IMR-90 (cell line): ENCODE measurements around the gene FAM98B. TPM values are rescaled to one million over a fixed set of nuclear protein-coding genes. Genes with fewer than 3 reads are reported as not detected.
A peak's percentile ranks its signal among the peaks of the same experiment; 100 is the strongest.

ENCODE experiments used
- ATAC-seq: fragments of 200-7000 bp; cut with Tn5 transposase; 2 replicates; pipeline ENCODE4 v1.9.1; 2020; ENCODE audit warnings: low read depth, mild to moderate bottlenecking, moderate library complexity
- BruUV-seq: library from RNA; stranded (reverse); fragments of 400-500 nt; replicated peaks from 2 replicates; lab custom pipeline; 2021; lab: Mats Ljungman, UMichigan
- CTCF ChIA-PET: fragments of 300-600 bp; formaldehyde crosslinking; extraction: SDS; loops from one replicate; lab custom pipeline; 2021; ENCODE audit warnings: antibody characterized with exemption; lab: Yijun Ruan, JAX
- POLR2A ChIA-PET: fragments of 300-600 bp; sonication (Branson Sonifier 250); formaldehyde crosslinking; loops from one replicate; lab custom pipeline; 2022; ENCODE audit warnings: antibody characterized with exemption; ENCODE audit not compliant: unreplicated experiment; lab: Charles Lee
- DNase-seq: peaks from one replicate; pipeline ENCODE4 v3.0.0; 2013
- H2AFZ ChIP-seq: replicated peaks from 2 replicates; pipeline ENCODE3; 2013; ENCODE audit warnings: low read length, mild to moderate bottlenecking; ENCODE audit not compliant: poor library complexity
- H2AK5ac ChIP-seq: 2 replicates; pipeline ENCODE4 v1.6.1; 2013; ENCODE audit warnings: low read depth, low read length, inconsistent platforms
- H2AK9ac ChIP-seq: replicated peaks from 2 replicates; pipeline ENCODE3; 2013; ENCODE audit warnings: mild to moderate bottlenecking, low read depth, low read length, moderate library complexity; ENCODE audit not compliant: poor library complexity
- H2BK120ac ChIP-seq: 2 replicates; pipeline ENCODE4 v1.6.1; 2013; ENCODE audit warnings: low read depth, low read length, inconsistent platforms
- H2BK15ac ChIP-seq: 3 replicates; pipeline ENCODE4 v1.6.1; 2013; ENCODE audit warnings: low read depth, low read length, inconsistent platforms
- H2BK20ac ChIP-seq: 2 replicates; pipeline ENCODE4 v1.6.1; 2013; ENCODE audit warnings: low read depth, mild to moderate bottlenecking, inconsistent platforms, low read length, moderate library complexity
- H2BK5ac ChIP-seq: 2 replicates; pipeline ENCODE4 v1.6.1; 2013; ENCODE audit warnings: mild to moderate bottlenecking, low read depth, low read length, inconsistent platforms; ENCODE audit not compliant: poor library complexity, severe bottlenecking
- H3K14ac ChIP-seq: replicated peaks from 2 replicates; pipeline ENCODE4 v1.6.1; 2013; ENCODE audit warnings: low read depth, low read length, inconsistent platforms
- H3K18ac ChIP-seq: 2 replicates; pipeline ENCODE4 v1.6.1; 2013; ENCODE audit warnings: low read depth, low read length, control low read depth
- H3K23ac ChIP-seq: 2 replicates; pipeline ENCODE4 v1.6.1; 2013; ENCODE audit warnings: low read depth, low read length, inconsistent platforms
- H3K27ac ChIP-seq: 2 replicates; pipeline ENCODE4 v1.5.1; 2013; ENCODE audit warnings: mild to moderate bottlenecking, control low read depth, low read length; ENCODE audit not compliant: insufficient read depth
- H3K27me3 ChIP-seq: 2 replicates; pipeline ENCODE4 v1.6.1; 2013; ENCODE audit warnings: low read length; ENCODE audit not compliant: control insufficient read depth, insufficient read depth
- H3K36me3 ChIP-seq: 2 replicates; pipeline ENCODE4 v1.6.1; 2013; ENCODE audit warnings: low read length, mixed read lengths; ENCODE audit not compliant: control insufficient read depth, insufficient read depth
- H3K4ac ChIP-seq: 2 replicates; pipeline ENCODE4 v1.6.1; 2013; ENCODE audit warnings: low read depth, low read length, inconsistent platforms
- H3K4me1 ChIP-seq: 2 replicates; pipeline ENCODE4 v1.6.1; 2013; ENCODE audit warnings: low read length, mixed read lengths; ENCODE audit not compliant: control insufficient read depth, insufficient read depth
- H3K4me2 ChIP-seq: 2 replicates; pipeline ENCODE4 v1.6.1; 2013; ENCODE audit warnings: low read depth, mild to moderate bottlenecking, control low read depth, low read length, moderate library complexity
- H3K4me3 ChIP-seq: 2 replicates; pipeline ENCODE4 v1.5.1; 2013; ENCODE audit warnings: low read depth, mild to moderate bottlenecking, control low read depth, low read length, moderate library complexity; ENCODE audit not compliant: insufficient read depth
- H3K56ac ChIP-seq: 2 replicates; pipeline ENCODE4 v1.6.1; 2013; ENCODE audit warnings: low read length, inconsistent platforms; ENCODE audit not compliant: insufficient read depth; ENCODE audit errors: extremely low read depth
- H3K79me1 ChIP-seq, 2 experiments: 2 replicates each; pipeline ENCODE4 v1.6.1; 2013; ENCODE audit warnings: low read length in 2 of 2, inconsistent platforms in 1 of 2, low read depth in 1 of 2
- H3K9ac ChIP-seq: 2 replicates; pipeline ENCODE4 v1.6.1; 2013; ENCODE audit warnings: low read depth, low read length, control low read depth
- H3K9me1 ChIP-seq: 2 replicates; pipeline ENCODE4 v1.6.1; 2013; ENCODE audit warnings: low read length, inconsistent platforms; ENCODE audit not compliant: insufficient read depth
- H3K9me3 ChIP-seq: 2 replicates; pipeline ENCODE4 v1.6.1; 2013; ENCODE audit warnings: low read length; ENCODE audit not compliant: control insufficient read depth, insufficient read depth
- H4K20me1 ChIP-seq: 2 replicates; pipeline ENCODE4 v1.6.1; 2013; ENCODE audit warnings: low read length, inconsistent platforms; ENCODE audit not compliant: insufficient read depth
- H4K5ac ChIP-seq: 2 replicates; pipeline ENCODE4 v1.6.1; 2013; ENCODE audit warnings: mild to moderate bottlenecking, low read depth, low read length, control low read depth
- H4K8ac ChIP-seq, 2 experiments: 2 replicates each; pipeline ENCODE4 v1.6.1; 2013; ENCODE audit warnings: low read depth in 2 of 2, low read length in 2 of 2, control low read depth in 1 of 2, inconsistent platforms in 1 of 2
- H4K91ac ChIP-seq: 2 replicates; pipeline ENCODE4 v1.6.1; 2013; ENCODE audit warnings: low read depth, low read length, inconsistent platforms; ENCODE audit not compliant: insufficient read depth
- CEBPB ChIP-seq: IDR thresholded peaks from 2 replicates; pipeline ENCODE4 v1.6.1; 2012; ENCODE audit warnings: low read depth, low read length, improper control_type of control experiment
- RCOR1 ChIP-seq: IDR thresholded peaks from 2 replicates; pipeline ENCODE4 v1.6.1; 2012; ENCODE audit warnings: mild to moderate bottlenecking, low read length, improper control_type of control experiment; ENCODE audit not compliant: insufficient replicate concordance
- whole genome bisulfite sequencing, 2 experiments: methylation state at CpG; one replicate each; pipeline versions ENCODE4 v1.1.5 to v1.1.7; 2013; ENCODE audit warnings: missing lambda C conversion rate in 2 of 2; ENCODE audit not compliant: insufficient read length in 1 of 2; ENCODE audit errors: extremely low coverage in 2 of 2; 5-methylcytosine and 5-hydroxymethylcytosine counted together
- dilution Hi-C: fragments of 300-500 bp; cut with HindIII; formaldehyde crosslinking; loops from one replicate; pipeline ENCODE4 v1.14.3; 2018; ENCODE audit warnings: low sequenced_read_pairs; ENCODE audit not compliant: unreplicated experiment
- in situ Hi-C: fragments of 300-500 bp; cut with MboI; formaldehyde crosslinking; loops from 3 replicates; pipeline ENCODE4 v1.14.3; 2019; ENCODE audit warnings: low sequenced_read_pairs, inconsistent platforms, mixed read lengths
- intact Hi-C: fragments of 100-400 bp; cut with micrococcal nuclease; formaldehyde crosslinking; loops from 2 replicates; pipeline ENCODE4 v1.10.0; 2022
- polyA plus RNA-seq, 3 experiments: library from polyadenylated mRNA; depleted of rRNA; stranded (reverse); fragments of >200 nt; gene quantifications; 2 replicates each; pipeline ENCODE4 v1.2.3, GENCODE V29; 2012; ENCODE audit warnings: low replicate concordance in 1 of 3
- total RNA-seq: library from RNA; depleted of rRNA; stranded (reverse); fragments of >200 nt; gene quantifications from 2 replicates; pipeline ENCODE4 v1.2.3, GENCODE V29; 2012

The FAM98B gene
- total and polyA plus RNA-seq, 2 of the 4 experiments (the other 2 are of a cell fraction) = 2.7 to 12.2 TPM

GRCh38 chr15:38476120-38476519, 22.2 kb downstream of the FAM98B start:
- Histone ChIP-seq H2AK5ac (no peak overlapping the region), H2BK5ac (peak overlapping the region; percentile 51), H3K36me3 (peaks cover 9% of the 10 kb centered on the region), H3K56ac (no peak overlapping the region), H2BK120ac (no peak overlapping the region), H3K27ac (no peak overlapping the region), H4K8ac (no peak overlapping the region), H3K9ac (no peak overlapping the region), H3K4ac (no peak overlapping the region), H3K14ac (no peak overlapping the region), H3K9me3 (no peaks in the 10 kb centered on the region), H3K23ac (no peak overlapping the region), H3K27me3 (no peaks in the 10 kb centered on the region), H3K4me1 (peaks cover 6% of the 10 kb centered on the region), H2AFZ (no peak overlapping the region), H3K79me1 (peaks cover 4 to 15% of the 10 kb centered on the region in 2 experiments), H2BK20ac (no peak overlapping the region), H2BK15ac (no peak overlapping the region), H3K9me1 (peaks cover 5% of the 10 kb centered on the region), H4K20me1 (peaks cover 3% of the 10 kb centered on the region; the same call in 1 of the 2 replicates), H4K91ac (no peak overlapping the region), H2AK9ac (no peak overlapping the region), H4K5ac (no peak overlapping the region), H3K4me2 (no peak overlapping the region), H3K4me3 (no peak overlapping the region), H3K18ac (no peak overlapping the region)
- TF ChIP-seq RCOR1 (no peak), CEBPB (peak; percentile 74)
- DNase-seq (no peak), ATAC-seq (no peak)
- no TSS peak for BruUV-seq
- no CpG with 5 or more reads among the region's 1 CpG for WGBS, 2 experiments
- dilution Hi-C loops (no loop called here), in situ Hi-C loops (no loop called here), intact Hi-C loops (loop anchor here (5.0 kb wide), 1 partner anchor 71 kb away; no protein-coding TSS in a partner anchor)
- ChIA-PET CTCF (interaction anchor here (0.8 to 1.2 kb wide), 2 partner anchors 36 to 208 kb away, joined by 3 read pairs; no protein-coding TSS in a partner anchor), POLR2A (no interaction called here)
